GOT3 (cell line): ENCODE data around the gene ITPK1.

Experiments
- DNase-seq: peaks from one replicate; lab custom pipeline; 2025; ENCODE audit warnings: mixed read lengths; lab: John Stamatoyannopoulos, UW

Gene ITPK1

GRCh38 chr14:92936085-92936484, 179.6 kb downstream of the ITPK1 start:
- no peak for DNase-seq

GRCh38 chr14:92935446-92935845, 180.3 kb downstream of the ITPK1 start:
- no peak for DNase-seq

GRCh38 chr14:92934196-92935085, 181.3 kb downstream of the ITPK1 start:
- no peak for DNase-seq

GRCh38 chr14:92933481-92933880, 182.2 kb downstream of the ITPK1 start:
- no peak for DNase-seq

GRCh38 chr14:92932448-92933395, 183.0 kb downstream of the ITPK1 start:
- DNase-seq, result no peak

GRCh38 chr14:92931681-92932447, 183.9 kb downstream of the ITPK1 start:
- DNase-seq, result no peak

GRCh38 chr14:92930737-92931602, 184.8 kb downstream of the ITPK1 start:
- DNase-seq, result no peak

DNA sequence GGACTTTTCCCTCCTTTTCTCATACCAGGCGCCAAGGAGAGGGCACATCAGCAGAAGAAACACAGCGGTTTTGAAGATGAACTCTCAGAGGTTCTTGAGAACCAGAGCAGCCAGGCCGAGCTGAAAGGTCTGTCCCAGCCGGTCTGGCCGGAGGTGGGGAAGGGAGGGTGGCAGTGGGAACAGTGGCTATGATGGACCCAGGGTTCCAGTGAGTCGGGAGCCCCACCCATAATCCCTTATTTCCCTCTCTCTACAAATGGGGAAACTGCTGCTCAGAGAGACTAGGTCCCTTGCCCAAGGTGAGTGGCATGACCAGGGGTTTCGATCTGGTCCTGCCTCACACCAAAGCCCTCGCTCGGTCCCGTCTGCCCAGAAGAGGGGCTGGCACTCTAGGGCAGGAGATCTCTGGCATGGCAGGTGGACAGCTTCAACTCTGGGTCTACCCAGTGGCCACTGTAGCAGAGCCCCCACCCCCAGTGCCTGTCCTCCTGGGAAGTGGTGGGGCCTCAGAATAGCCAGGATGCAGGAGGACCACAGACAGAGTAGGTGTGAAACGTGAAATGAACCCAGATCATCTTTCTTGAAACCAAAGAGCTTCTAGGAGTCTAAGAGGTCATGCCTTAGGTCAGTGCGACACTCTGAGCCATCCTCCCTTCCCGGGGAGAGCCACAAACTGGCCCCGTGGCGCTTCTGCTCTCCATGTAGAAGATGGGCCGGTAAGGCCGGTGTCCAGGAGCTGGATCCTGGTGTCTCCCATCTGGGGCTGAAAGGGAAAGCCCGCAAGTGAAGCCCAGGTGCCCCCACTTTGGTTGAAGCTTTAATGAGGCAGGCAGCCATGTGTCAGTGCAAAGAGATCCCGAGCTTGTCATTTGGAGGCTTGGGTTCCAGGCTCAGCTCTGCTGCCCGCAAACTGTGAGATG, 185.8 kb downstream of the ITPK1 start:
- no peak for DNase-seq

- DNase-seq, result no peak
Measured at GRCh38 chr14:92928961-92929688, 186.6 kb downstream of the ITPK1 start.

- no peak for DNase-seq
Measured at GRCh38 chr14:92928258-92928629, 187.5 kb downstream of the ITPK1 start.

- DNase-seq, result no peak
Measured at GRCh38 chr14:92927349-92928257, 188.1 kb downstream of the ITPK1 start.

DNA sequence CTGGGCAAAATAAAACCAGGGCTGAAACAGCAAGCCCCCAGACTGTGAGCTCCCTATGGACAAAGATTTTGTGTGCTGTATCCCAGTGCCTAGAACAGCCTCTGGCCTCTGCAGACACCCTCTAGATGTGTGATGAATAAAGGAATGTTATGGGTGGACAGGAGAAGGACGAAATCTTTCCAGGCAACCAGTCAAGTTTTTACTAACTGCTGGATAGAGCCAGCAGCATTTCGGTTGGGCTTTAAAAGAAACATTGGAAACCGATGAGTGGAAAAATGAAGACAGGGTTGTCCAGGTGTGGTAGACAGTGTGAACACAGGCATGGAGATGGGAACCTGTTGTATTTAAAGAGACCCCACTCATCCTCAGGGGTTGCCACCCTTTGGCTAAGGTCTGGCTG, 188.8 kb downstream of the ITPK1 start:
- no peak for DNase-seq

GRCh38 chr14:92926180-92926845, 189.4 kb downstream of the ITPK1 start:
- no peak for DNase-seq

DNA sequence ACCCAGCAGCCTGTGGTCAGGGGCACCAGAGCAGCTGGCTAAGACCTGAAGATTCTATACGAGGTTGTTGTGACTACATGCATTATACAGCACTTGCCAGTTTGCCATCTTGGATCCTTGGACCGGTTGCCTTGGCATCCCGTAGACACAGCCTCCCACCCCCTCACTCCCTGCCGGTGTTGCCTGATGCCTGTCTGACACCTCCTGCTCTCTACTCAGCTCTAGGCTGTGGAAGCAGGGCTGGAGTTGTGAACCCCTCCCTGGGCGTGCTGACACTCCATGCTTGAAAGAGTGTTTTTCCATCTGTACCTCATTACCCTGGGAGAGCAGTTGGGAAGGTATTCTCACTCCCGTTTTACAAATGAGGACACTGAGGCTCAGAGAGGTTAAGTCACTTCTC, 190.3 kb downstream of the ITPK1 start:
- no peak for DNase-seq

DNA sequence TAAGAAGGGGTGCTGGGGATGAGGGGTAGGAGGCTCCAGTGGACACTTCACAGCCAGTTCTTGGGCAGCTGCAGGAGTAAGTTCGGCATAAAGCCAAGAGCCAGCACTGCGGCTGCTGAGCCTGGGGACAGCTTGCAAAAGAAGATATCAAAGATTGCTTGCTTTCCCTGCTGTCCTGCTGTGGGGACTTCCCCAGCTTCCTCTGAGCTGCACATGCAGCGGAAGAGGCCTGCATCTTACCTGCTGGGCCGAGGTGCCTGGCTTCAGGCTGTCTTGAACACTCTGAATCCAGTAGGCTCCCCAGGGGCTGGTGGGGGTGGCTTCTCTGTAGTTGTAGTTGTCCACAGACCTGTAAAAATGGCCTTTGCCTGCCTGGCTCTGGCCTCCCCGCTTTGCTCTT, 191.5 kb downstream of the ITPK1 start:
- DNase-seq, result no peak

DNA sequence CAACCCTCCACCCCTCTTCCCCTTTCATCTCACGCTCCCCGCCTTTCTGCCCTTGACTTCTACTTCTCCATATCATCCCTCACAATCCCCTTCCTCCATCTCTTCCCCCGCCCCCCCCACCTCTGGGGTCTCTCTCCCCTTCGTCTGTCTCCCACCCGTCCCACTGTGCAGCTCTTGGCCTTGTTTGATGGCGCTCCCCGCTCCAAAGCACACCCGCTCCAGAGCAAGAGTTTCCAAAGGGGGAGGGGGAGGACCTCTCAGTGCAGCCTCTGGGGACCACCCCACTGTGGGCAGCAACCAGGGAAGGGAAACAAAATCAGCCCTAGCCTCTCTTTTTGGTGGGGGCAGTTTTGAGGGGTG, 192.0 kb downstream of the ITPK1 start:
- DNase-seq, result no peak

- no peak for DNase-seq
Measured at GRCh38 chr14:92922883-92923743, 192.6 kb downstream of the ITPK1 start, which contains the start of gene CHGA. Gene CHGA (plus strand): TSS chr14:92923150. CDS start chr14:92923360, 210 bp downstream.
